Psoas muscle (tissue), 8 donors: ENCODE results near the gene DGCR6. TPM values are rescaled to one million over a fixed set of nuclear protein-coding genes. Genes with fewer than 3 reads are reported as not detected.
"Not testable (repeated sequence)": the region's sequence is repeated elsewhere in the genome, so short reads cannot be mapped to it uniquely, and the experiment has no call there.

Source experiments
- ATAC-seq, 4 donors: fragments of 200-7000 bp; cut with Tn5 transposase; one replicate each; pipeline ENCODE4 v1.9.1; 2020; ENCODE audit warnings: moderate library complexity in 3 of 4, mild to moderate bottlenecking in 2 of 4
- DNase-seq, 2 donors: peaks; one replicate each; pipeline ENCODE4 v3.0.0-alpha.2; 2020
- H3K27ac ChIP-seq: fragments of 200-600 bp; one replicate; pipeline ENCODE4 v1.8.0; 2022
- H3K27me3 ChIP-seq, 3 donors: fragments of 200-600 bp in 1 of 3; one replicate each; pipeline versions ENCODE4 v1.6.1 to v1.8.0; 2013 to 2022; ENCODE audit warnings: low read length in 2 of 3, mild to moderate bottlenecking in 2 of 3, moderate library complexity in 1 of 3; ENCODE audit not compliant: insufficient read depth in 3 of 3
- H3K36me3 ChIP-seq, 2 donors: fragments of 200-600 bp in 1 of 2; one replicate each; pipeline versions ENCODE4 v1.6.1 to v1.8.0; 2013 to 2022; ENCODE audit warnings: low read depth in 1 of 2, mild to moderate bottlenecking in 1 of 2, moderate library complexity in 1 of 2; ENCODE audit not compliant: insufficient read depth in 1 of 2
- H3K4me1 ChIP-seq: fragments of 200-600 bp; one replicate; pipeline ENCODE4 v1.8.0; 2022
- H3K4me3 ChIP-seq: fragments of 200-600 bp; one replicate; pipeline ENCODE4 v1.8.0; 2022; ENCODE audit warnings: mild to moderate bottlenecking
- H3K9me3 ChIP-seq: fragments of 200-600 bp; one replicate; pipeline ENCODE4 v1.8.0; 2022
- WGBS, 3 donors: extraction: QIAGEN DNeasy Blood & Tissue Kit; methylation state at CpG; one replicate each; pipeline versions ENCODE4 v1.1.6 to v1.1.7; 2013; 5-methylcytosine and 5-hydroxymethylcytosine counted together
- intact Hi-C, 2 donors: fragments of 100-400 bp; cut with DNase I; formaldehyde crosslinking; loops; one replicate each; pipeline versions ENCODE4 v1.11.0 to v1.14.2; 2022
- polyA plus RNA-seq, 3 donors: library from polyadenylated mRNA; stranded (reverse); fragments of 200-250 nt; gene quantifications; one replicate each; pipeline ENCODE4 v1.2.3, GENCODE V29; 2013
- total RNA-seq, 4 donors: library from RNA; stranded (reverse); fragmentation: NEBNext Ultra II Directional in 2 of 4; extraction: Animal tissue kit (Norgen Biotek cat#: 25700) in 2 of 4; gene quantifications; one replicate each; pipeline versions ENCODE4 v1.2.1 to v1.2.4, GENCODE V29; 2021 to 2023
- donor health status: healthy with polysubstance abuse.
- donor health status: DM: no; HTN: no; CAD: no; lungs with moderate emphysema.
- donor health status: Bipolar disorder and iron deficiency.
- donor health status: healthy.
- donor health status: DM: yes; HTN: yes; CAD: no.
- donor health status: DM: no; HTN: no; CAD: no.
- donor health status: DM: no; HTN: no; CAD: no.
- donor health status: DM: yes; HTN: yes; CAD: no.

Gene DGCR6
- total and polyA plus RNA-seq, 7 donors: 8.0 to 30.6 (median 21.2) TPM

GRCh38 chr22:18960166-18960820, 54.2 kb downstream of the DGCR6 start:
- intact Hi-C loops: loop anchor here in 1 of 2 donors (10.0 kb wide), 1 partner anchor 55 kb away; no protein-coding TSS in a partner anchor
- 82 to 98% (median 88%) methylated on average over 5 to 10 of the region's 11 CpGs for WGBS, 3 donors
- ATAC-seq: not testable (repeated sequence)

GRCh38 chr22:18961201-18961600, 55.1 kb downstream of the DGCR6 start:
- H3K36me3 ChIP-seq, H3K27me3 ChIP-seq, H3K4me1 ChIP-seq, ATAC-seq, H3K4me3 ChIP-seq, H3K9me3 ChIP-seq, DNase-seq, H3K27ac ChIP-seq: not testable (repeated sequence)
- WGBS, 3 donors: 64 to 70% (median 69%) methylated on average over 5 to 7 of the region's 7 CpGs
- intact Hi-C loops: loop anchor here in 1 of 2 donors (10.0 kb wide), 1 partner anchor 54 kb away; no protein-coding TSS in a partner anchor

More at GRCh38 chr22:18960166-18960820, 54.2 kb downstream of the DGCR6 start:
- H3K4me3 ChIP-seq, H3K9me3 ChIP-seq, DNase-seq, H3K27me3 ChIP-seq, H3K27ac ChIP-seq, H3K4me1 ChIP-seq, H3K36me3 ChIP-seq: not testable (repeated sequence)

Other genes starting within 250 kb of the DGCR6 start
- 10 to 100 TPM in 3 of 4 donors, 1 to 10 TPM in 1; 4.5 to 52.6 (median 14.0) TPM for gene PRODH, start 30.0 kb downstream of the DGCR6 start, total RNA-seq
- 10 to 100 TPM in 1 of 3 donors, 1 to 10 TPM in 2; 1.6 to 11.3 (median 4.5) TPM for gene PRODH, start 30.0 kb downstream of the DGCR6 start, polyA plus RNA-seq
- gene DGCR2, start 216.1 kb downstream of the DGCR6 start, total RNA-seq: 10 to 100 TPM; 13.1 to 27.6 (median 25.9) TPM
- gene DGCR2, start 216.1 kb downstream of the DGCR6 start, polyA plus RNA-seq: 10 to 100 TPM; 13.2 to 24.5 (median 15.0) TPM
- gene TSSK2, start 225.0 kb downstream of the DGCR6 start, total RNA-seq: under 1 TPM in 1 of 4 donors, not detected in 3; 0.32 TPM
- gene TSSK2, start 225.0 kb downstream of the DGCR6 start, polyA plus RNA-seq: under 1 TPM; 0.14 to 0.32 (median 0.23) TPM
- gene ESS2, start 238.3 kb downstream of the DGCR6 start, total RNA-seq: 10 to 100 TPM in 3 of 4 donors, 1 to 10 TPM in 1; 7.9 to 14.0 (median 10.9) TPM
- gene ESS2, start 238.3 kb downstream of the DGCR6 start, polyA plus RNA-seq: 10 to 100 TPM in 2 of 3 donors, 1 to 10 TPM in 1; 9.3 to 13.6 (median 12.6) TPM
- gene GSC2, start 244.0 kb downstream of the DGCR6 start, total RNA-seq: not detected
- gene GSC2, start 244.0 kb downstream of the DGCR6 start, polyA plus RNA-seq: not detected